ENCODE measurements around the gene LAD1.

The LAD1 gene

GRCh38 chr1:201349092-201349491 is 50.0 kb downstream of the LAD1 start:
- H3K4me1 Mint-ChIP-seq (ENCODE audit: low read depth), result no peaks in the 10 kb centered on the region
- no peak overlapping the region for H3K27ac Mint-ChIP-seq
- intact Hi-C loops (cut with micrococcal nuclease), result loop anchor here (5.0 kb wide), 1 partner anchor 97 kb away; no protein-coding TSS in a partner anchor
- H3K9me3 Mint-ChIP-seq, result no peaks in the 10 kb centered on the region
- no peaks in the 10 kb centered on the region for H3K36me3 Mint-ChIP-seq (ENCODE audit: low read depth)
- H3K4me3 Mint-ChIP-seq, result no peak overlapping the region
- peaks cover 20% of the 10 kb centered on the region for H3K27me3 Mint-ChIP-seq

GRCh38 chr1:201348211-201348566 is 50.9 kb downstream of the LAD1 start:
- H3K36me3 Mint-ChIP-seq (ENCODE audit: low read depth), result no peaks in the 10 kb centered on the region
- no peaks in the 10 kb centered on the region for H3K9me3 Mint-ChIP-seq
- intact Hi-C loops (cut with micrococcal nuclease), result loop anchor here (5.0 kb wide), 1 partner anchor 96 kb away; no protein-coding TSS in a partner anchor
- H3K4me3 Mint-ChIP-seq, result no peak overlapping the region
- no peak overlapping the region for H3K27ac Mint-ChIP-seq
- H3K4me1 Mint-ChIP-seq (ENCODE audit: low read depth), result no peaks in the 10 kb centered on the region
- H3K27me3 Mint-ChIP-seq, result peaks cover 17% of the 10 kb centered on the region

GRCh38 chr1:201347498-201348210 is 51.5 kb downstream of the LAD1 start:
- Mint-ChIP-seq H3K4me1 (ENCODE audit: low read depth) (no peaks in the 10 kb centered on the region), H3K4me3 (no peak overlapping the region), H3K27me3 (peaks cover 17% of the 10 kb centered on the region), H3K27ac (no peak overlapping the region), H3K36me3 (ENCODE audit: low read depth) (no peaks in the 10 kb centered on the region), H3K9me3 (no peaks in the 10 kb centered on the region)
- intact Hi-C loops (cut with micrococcal nuclease), result loop anchor here (5.0 kb wide), 1 partner anchor 95 kb away; no protein-coding TSS in a partner anchor

- no peaks in the 10 kb centered on the region for H3K36me3 Mint-ChIP-seq (ENCODE audit: low read depth)
- H3K4me3 Mint-ChIP-seq, result no peak overlapping the region
- H3K9me3 Mint-ChIP-seq, result no peaks in the 10 kb centered on the region
- intact Hi-C loops (cut with micrococcal nuclease), result loop anchor here (5.0 kb wide), 1 partner anchor 95 kb away; no protein-coding TSS in a partner anchor
- H3K4me1 Mint-ChIP-seq (ENCODE audit: low read depth), result no peaks in the 10 kb centered on the region
- no peak overlapping the region for H3K27ac Mint-ChIP-seq
- H3K27me3 Mint-ChIP-seq, result peaks cover 17% of the 10 kb centered on the region
Observed at GRCh38 chr1:201346987-201347386, 52.1 kb downstream of the LAD1 start.

- Mint-ChIP-seq H3K4me3 (no peak overlapping the region), H3K27me3 (peaks cover 16% of the 10 kb centered on the region), H3K9me3 (no peaks in the 10 kb centered on the region), H3K4me1 (ENCODE audit: low read depth) (no peaks in the 10 kb centered on the region), H3K36me3 (ENCODE audit: low read depth) (no peaks in the 10 kb centered on the region), H3K27ac (no peak overlapping the region)
- intact Hi-C loops (cut with micrococcal nuclease), result loop anchor here (5.0 kb wide), 1 partner anchor 94 kb away; no protein-coding TSS in a partner anchor
Observed at GRCh38 chr1:201346337-201346939, 52.7 kb downstream of the LAD1 start.

GRCh38 chr1:201345081-201345355 is 54.1 kb downstream of the LAD1 start:
- Mint-ChIP-seq H3K9me3 (no peaks in the 10 kb centered on the region), H3K4me3 (no peak overlapping the region), H3K4me1 (ENCODE audit: low read depth) (no peaks in the 10 kb centered on the region), H3K36me3 (ENCODE audit: low read depth) (no peaks in the 10 kb centered on the region), H3K27me3 (peaks cover 20% of the 10 kb centered on the region), H3K27ac (no peak overlapping the region)
- intact Hi-C loops (cut with micrococcal nuclease), result loop anchor here (5.0 kb wide), 1 partner anchor 93 kb away; no protein-coding TSS in a partner anchor

- Mint-ChIP-seq H3K4me3 (no peak overlapping the region), H3K27me3 (peaks cover 21% of the 10 kb centered on the region), H3K36me3 (ENCODE audit: low read depth) (no peaks in the 10 kb centered on the region), H3K27ac (no peak overlapping the region), H3K4me1 (ENCODE audit: low read depth) (no peaks in the 10 kb centered on the region), H3K9me3 (no peaks in the 10 kb centered on the region)
- intact Hi-C loops (cut with micrococcal nuclease), result loop anchor here (5.0 kb wide), 1 partner anchor 92 kb away; no protein-coding TSS in a partner anchor
Observed at GRCh38 chr1:201344206-201345080, 54.7 kb downstream of the LAD1 start.

- no peaks in the 10 kb centered on the region for H3K4me1 Mint-ChIP-seq (ENCODE audit: low read depth)
- no peak overlapping the region for H3K27ac Mint-ChIP-seq
- intact Hi-C loops (cut with micrococcal nuclease), result no loop called here
- peaks cover 15% of the 10 kb centered on the region for H3K27me3 Mint-ChIP-seq
- no peaks in the 10 kb centered on the region for H3K36me3 Mint-ChIP-seq (ENCODE audit: low read depth)
- no peaks in the 10 kb centered on the region for H3K9me3 Mint-ChIP-seq
- no peak overlapping the region for H3K4me3 Mint-ChIP-seq
Observed at GRCh38 chr1:201341377-201341776, 57.7 kb downstream of the LAD1 start.

GRCh38 chr1:201336711-201337450 is 62.2 kb downstream of the LAD1 start:
- no peaks in the 10 kb centered on the region for H3K9me3 Mint-ChIP-seq
- H3K27ac Mint-ChIP-seq, result no peak overlapping the region
- no peaks in the 10 kb centered on the region for H3K4me1 Mint-ChIP-seq (ENCODE audit: low read depth)
- H3K4me3 Mint-ChIP-seq, result no peak overlapping the region
- H3K36me3 Mint-ChIP-seq (ENCODE audit: low read depth), result no peaks in the 10 kb centered on the region
- H3K27me3 Mint-ChIP-seq, result peaks cover 12% of the 10 kb centered on the region
- intact Hi-C loops (cut with micrococcal nuclease), result no loop called here

- Mint-ChIP-seq H3K27me3 (peaks cover 8% of the 10 kb centered on the region), H3K4me3 (no peak overlapping the region), H3K9me3 (no peaks in the 10 kb centered on the region), H3K27ac (no peak overlapping the region), H3K4me1 (ENCODE audit: low read depth) (no peaks in the 10 kb centered on the region), H3K36me3 (ENCODE audit: low read depth) (no peaks in the 10 kb centered on the region)
- intact Hi-C loops (cut with micrococcal nuclease), result no loop called here
Observed at GRCh38 chr1:201335901-201336300, 63.2 kb downstream of the LAD1 start.

GRCh38 chr1:201335174-201335870 is 63.8 kb downstream of the LAD1 start:
- Mint-ChIP-seq H3K27ac (no peak overlapping the region), H3K27me3 (peaks cover 5% of the 10 kb centered on the region), H3K9me3 (no peaks in the 10 kb centered on the region), H3K36me3 (ENCODE audit: low read depth) (no peaks in the 10 kb centered on the region), H3K4me1 (ENCODE audit: low read depth) (no peaks in the 10 kb centered on the region), H3K4me3 (no peak overlapping the region)
- intact Hi-C loops (cut with micrococcal nuclease), result no loop called here

GRCh38 chr1:201334325-201335173 is 64.6 kb downstream of the LAD1 start:
- intact Hi-C loops (cut with micrococcal nuclease), result no loop called here
- no peak overlapping the region for H3K4me3 Mint-ChIP-seq
- no peaks in the 10 kb centered on the region for H3K9me3 Mint-ChIP-seq
- H3K27me3 Mint-ChIP-seq, result peaks cover under 1% of the 10 kb centered on the region
- no peak overlapping the region for H3K27ac Mint-ChIP-seq
- no peaks in the 10 kb centered on the region for H3K4me1 Mint-ChIP-seq (ENCODE audit: low read depth)
- H3K36me3 Mint-ChIP-seq (ENCODE audit: low read depth), result no peaks in the 10 kb centered on the region

All from dendritic cell treated with granulocyte-macrophage colony-stimulating factor and Interleukin-4, amounts not matched to agents 40 ng/mL and 50 ng/mL, for 4 days (primary cell).